ENCODE data around the gene DENND10.

GRCh38 chr10:119149157-119149556 lies 45.2 kb downstream of the DENND10 start:
- TF ChIP-seq CTCF (IDR thresholded peaks at IDR 0.05; ENCODE audit: low read depth, low read length) (no peak), EZH2phosphoT487 (IDR thresholded peaks at IDR 0.05; ENCODE audit: low read depth) (no peak)
